Testis (tissue), 2 donors: Measurements from ENCODE around the gene SCN9A.

Experiments
- POLR2A ChIP-seq: fragments of 450-650 bp; IDR thresholded peaks from one replicate; pipeline ENCODE4 v1.6.1; 2017; ENCODE audit warnings: antibody characterized with exemption, mild to moderate bottlenecking, moderate library complexity
- TF ChIP-seq, protein P1 (sequence below), 3 experiments: fragments of 450-650 bp in 2 of 3; fragments of 200-600 bp in 1 of 3; sonication (generic) in 1 of 3; IDR thresholded peaks; one replicate each; pipeline ENCODE4 v1.5.1; 2016 to 2019; ENCODE audit warnings: antibody characterized with exemption in 3 of 3, mild to moderate bottlenecking in 2 of 3, moderate library complexity in 1 of 3

DNA sequence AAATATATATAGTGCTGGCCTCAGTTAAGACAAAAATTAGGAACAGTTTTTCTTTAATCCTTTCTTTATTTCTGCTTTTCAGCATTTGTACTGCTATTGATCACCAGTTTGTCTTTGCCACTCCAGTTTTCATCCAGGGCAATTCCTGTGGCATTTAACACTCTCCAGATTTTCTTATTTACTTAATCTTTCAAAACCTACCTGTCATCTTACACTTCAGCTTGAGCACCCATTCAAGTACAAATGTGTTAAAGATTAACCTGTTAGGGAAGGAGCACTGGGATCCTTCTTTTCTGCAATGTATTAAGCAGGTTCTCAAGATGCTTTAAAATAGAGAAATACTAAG is 146.1 kb downstream of the SCN9A start:
- TF ChIP-seq, protein P1, sequence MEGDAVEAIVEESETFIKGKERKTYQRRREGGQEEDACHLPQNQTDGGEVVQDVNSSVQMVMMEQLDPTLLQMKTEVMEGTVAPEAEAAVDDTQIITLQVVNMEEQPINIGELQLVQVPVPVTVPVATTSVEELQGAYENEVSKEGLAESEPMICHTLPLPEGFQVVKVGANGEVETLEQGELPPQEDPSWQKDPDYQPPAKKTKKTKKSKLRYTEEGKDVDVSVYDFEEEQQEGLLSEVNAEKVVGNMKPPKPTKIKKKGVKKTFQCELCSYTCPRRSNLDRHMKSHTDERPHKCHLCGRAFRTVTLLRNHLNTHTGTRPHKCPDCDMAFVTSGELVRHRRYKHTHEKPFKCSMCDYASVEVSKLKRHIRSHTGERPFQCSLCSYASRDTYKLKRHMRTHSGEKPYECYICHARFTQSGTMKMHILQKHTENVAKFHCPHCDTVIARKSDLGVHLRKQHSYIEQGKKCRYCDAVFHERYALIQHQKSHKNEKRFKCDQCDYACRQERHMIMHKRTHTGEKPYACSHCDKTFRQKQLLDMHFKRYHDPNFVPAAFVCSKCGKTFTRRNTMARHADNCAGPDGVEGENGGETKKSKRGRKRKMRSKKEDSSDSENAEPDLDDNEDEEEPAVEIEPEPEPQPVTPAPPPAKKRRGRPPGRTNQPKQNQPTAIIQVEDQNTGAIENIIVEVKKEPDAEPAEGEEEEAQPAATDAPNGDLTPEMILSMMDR (IDR thresholded peaks at IDR 0.05), result no peak
- TF ChIP-seq POLR2A, result no peak
